Measurements from ENCODE around the gene NEK11. TPM values are rescaled to one million over a fixed set of nuclear protein-coding genes. Genes with fewer than 3 reads are reported as not detected.

NEK11 gene
- polyA plus RNA-seq, 1 of the 3 experiments (the other 2 are of a cell fraction), result 4.7 TPM

DNA sequence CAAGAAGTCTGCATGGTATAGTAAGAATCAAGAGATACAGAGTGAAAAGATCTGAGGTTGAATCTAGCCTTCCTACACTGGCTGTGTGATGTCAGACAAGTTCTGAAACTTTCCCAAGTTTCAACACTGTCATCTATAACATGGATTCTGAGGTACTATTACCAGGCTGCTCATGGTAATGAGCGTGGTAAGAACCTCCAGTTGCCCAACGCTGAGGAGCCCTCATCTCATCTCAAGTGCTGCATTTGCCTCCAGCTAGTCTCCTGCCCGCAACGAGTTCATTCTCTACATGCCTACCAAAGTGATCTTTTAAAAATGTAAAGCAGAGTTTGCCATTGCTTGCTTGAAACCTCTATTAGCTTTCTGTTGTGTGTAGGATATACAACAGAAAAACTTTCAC, 168.1 kb downstream of the NEK11 start:
- no peaks in the 10 kb centered on the region for H3K36me3 ChIP-seq (replicated peaks in 1 of 2; ENCODE audit: control insufficient read depth in 1 of 2, insufficient read depth in 2 of 2, low read length in 1 of 2)
- H3K9me2 ChIP-seq, result no peaks in the 10 kb centered on the region
- no peaks in the 10 kb centered on the region for H3K79me2 ChIP-seq (ENCODE audit: insufficient read depth)
- TF ChIP-seq, protein P1, sequence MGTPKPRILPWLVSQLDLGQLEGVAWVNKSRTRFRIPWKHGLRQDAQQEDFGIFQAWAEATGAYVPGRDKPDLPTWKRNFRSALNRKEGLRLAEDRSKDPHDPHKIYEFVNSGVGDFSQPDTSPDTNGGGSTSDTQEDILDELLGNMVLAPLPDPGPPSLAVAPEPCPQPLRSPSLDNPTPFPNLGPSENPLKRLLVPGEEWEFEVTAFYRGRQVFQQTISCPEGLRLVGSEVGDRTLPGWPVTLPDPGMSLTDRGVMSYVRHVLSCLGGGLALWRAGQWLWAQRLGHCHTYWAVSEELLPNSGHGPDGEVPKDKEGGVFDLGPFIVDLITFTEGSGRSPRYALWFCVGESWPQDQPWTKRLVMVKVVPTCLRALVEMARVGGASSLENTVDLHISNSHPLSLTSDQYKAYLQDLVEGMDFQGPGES (IDR thresholded peaks at IDR 0.05; ENCODE audit: low read depth, low read length), result no peak
- TF ChIP-seq GATA2 (CRISPR knock-in tag; IDR thresholded peaks at IDR 0.05) (no peak), MEF2A (IDR thresholded peaks at IDR 0.05; ENCODE audit: borderline replicate concordance, low read depth) (no peak), RFX5 (IDR thresholded peaks at IDR 0.05; ENCODE audit: low read length) (no peak), MXI1 (IDR thresholded peaks at IDR 0.05; ENCODE audit: low read depth, low read length) (no peak), TCF12 (IDR thresholded peaks at IDR 0.05) (no peak), GABPA (IDR thresholded peaks at IDR 0.05; ENCODE audit: low read depth) (no peak), FOSL2 (IDR thresholded peaks at IDR 0.05; ENCODE audit: borderline replicate concordance, low read depth) (no peak), TAF1 (IDR thresholded peaks at IDR 0.05; ENCODE audit: borderline replicate concordance, low read depth, low read length) (no peak), ELF1 (IDR thresholded peaks at IDR 0.05) (no peak), RXRA (IDR thresholded peaks at IDR 0.05; ENCODE audit: borderline replicate concordance, low read depth) (no peak)
- TF ChIP-seq, protein P2, sequence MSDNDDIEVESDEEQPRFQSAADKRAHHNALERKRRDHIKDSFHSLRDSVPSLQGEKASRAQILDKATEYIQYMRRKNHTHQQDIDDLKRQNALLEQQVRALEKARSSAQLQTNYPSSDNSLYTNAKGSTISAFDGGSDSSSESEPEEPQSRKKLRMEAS (IDR thresholded peaks at IDR 0.05; ENCODE audit: low read depth), result no peak
- TF ChIP-seq, protein P3, sequence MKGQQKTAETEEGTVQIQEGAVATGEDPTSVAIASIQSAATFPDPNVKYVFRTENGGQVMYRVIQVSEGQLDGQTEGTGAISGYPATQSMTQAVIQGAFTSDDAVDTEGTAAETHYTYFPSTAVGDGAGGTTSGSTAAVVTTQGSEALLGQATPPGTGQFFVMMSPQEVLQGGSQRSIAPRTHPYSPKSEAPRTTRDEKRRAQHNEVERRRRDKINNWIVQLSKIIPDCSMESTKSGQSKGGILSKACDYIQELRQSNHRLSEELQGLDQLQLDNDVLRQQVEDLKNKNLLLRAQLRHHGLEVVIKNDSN (IDR thresholded peaks at IDR 0.05; ENCODE audit: borderline replicate concordance, low read depth), result no peak
- TF ChIP-seq, protein P4, sequence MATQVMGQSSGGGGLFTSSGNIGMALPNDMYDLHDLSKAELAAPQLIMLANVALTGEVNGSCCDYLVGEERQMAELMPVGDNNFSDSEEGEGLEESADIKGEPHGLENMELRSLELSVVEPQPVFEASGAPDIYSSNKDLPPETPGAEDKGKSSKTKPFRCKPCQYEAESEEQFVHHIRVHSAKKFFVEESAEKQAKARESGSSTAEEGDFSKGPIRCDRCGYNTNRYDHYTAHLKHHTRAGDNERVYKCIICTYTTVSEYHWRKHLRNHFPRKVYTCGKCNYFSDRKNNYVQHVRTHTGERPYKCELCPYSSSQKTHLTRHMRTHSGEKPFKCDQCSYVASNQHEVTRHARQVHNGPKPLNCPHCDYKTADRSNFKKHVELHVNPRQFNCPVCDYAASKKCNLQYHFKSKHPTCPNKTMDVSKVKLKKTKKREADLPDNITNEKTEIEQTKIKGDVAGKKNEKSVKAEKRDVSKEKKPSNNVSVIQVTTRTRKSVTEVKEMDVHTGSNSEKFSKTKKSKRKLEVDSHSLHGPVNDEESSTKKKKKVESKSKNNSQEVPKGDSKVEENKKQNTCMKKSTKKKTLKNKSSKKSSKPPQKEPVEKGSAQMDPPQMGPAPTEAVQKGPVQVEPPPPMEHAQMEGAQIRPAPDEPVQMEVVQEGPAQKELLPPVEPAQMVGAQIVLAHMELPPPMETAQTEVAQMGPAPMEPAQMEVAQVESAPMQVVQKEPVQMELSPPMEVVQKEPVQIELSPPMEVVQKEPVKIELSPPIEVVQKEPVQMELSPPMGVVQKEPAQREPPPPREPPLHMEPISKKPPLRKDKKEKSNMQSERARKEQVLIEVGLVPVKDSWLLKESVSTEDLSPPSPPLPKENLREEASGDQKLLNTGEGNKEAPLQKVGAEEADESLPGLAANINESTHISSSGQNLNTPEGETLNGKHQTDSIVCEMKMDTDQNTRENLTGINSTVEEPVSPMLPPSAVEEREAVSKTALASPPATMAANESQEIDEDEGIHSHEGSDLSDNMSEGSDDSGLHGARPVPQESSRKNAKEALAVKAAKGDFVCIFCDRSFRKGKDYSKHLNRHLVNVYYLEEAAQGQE (IDR thresholded peaks at IDR 0.05; ENCODE audit: low read depth, low read length), result no peak
- H4K20me1 ChIP-seq (ENCODE audit: insufficient read depth), result no peaks in the 10 kb centered on the region
- H3K9me3 ChIP-seq, result 0 out of 2 replicates have a peak, but pooled peaks cover 3% of the 10 kb centered on the region
- ChIA-PET CTCF (no interaction called here), POLR2A (no interaction called here)
- H3K27ac ChIP-seq (ENCODE audit: low read depth in 2 of 2, low read length in 1 of 2), result no peak overlapping the region
- 95% methylated on average over 4 of the region's 4 CpGs for WGBS (ENCODE audit: low lambda C conversion rate)
- H3K4me3 ChIP-seq (ENCODE audit: low read depth in 2 of 2, low read length in 1 of 2), result no peak overlapping the region
- no peaks in the 10 kb centered on the region for H3K27me3 ChIP-seq (ENCODE audit: insufficient read depth)
- no peaks in the 10 kb centered on the region for H3F3A ChIP-seq (replicated peaks; ENCODE audit: insufficient read depth)
- H2AFZ ChIP-seq (ENCODE audit: low read depth), result no peak overlapping the region
- H3K4me1 ChIP-seq (ENCODE audit: control insufficient read depth in 1 of 2, insufficient read depth in 2 of 2, low read depth in 1 of 2, low read length in 1 of 2), result no peaks in the 10 kb centered on the region
- DNase-seq, result no peak
- no peak overlapping the region for H3K4me2 ChIP-seq
- H3K9ac ChIP-seq, result no peak overlapping the region

Data from SK-N-SH (cell line).